ENCODE data around the gene TNPO1.
"Not testable (repeated sequence)": the region's sequence is repeated elsewhere in the genome, so short reads cannot be mapped to it uniquely, and the experiment has no call there.

The TNPO1 gene

DNA sequence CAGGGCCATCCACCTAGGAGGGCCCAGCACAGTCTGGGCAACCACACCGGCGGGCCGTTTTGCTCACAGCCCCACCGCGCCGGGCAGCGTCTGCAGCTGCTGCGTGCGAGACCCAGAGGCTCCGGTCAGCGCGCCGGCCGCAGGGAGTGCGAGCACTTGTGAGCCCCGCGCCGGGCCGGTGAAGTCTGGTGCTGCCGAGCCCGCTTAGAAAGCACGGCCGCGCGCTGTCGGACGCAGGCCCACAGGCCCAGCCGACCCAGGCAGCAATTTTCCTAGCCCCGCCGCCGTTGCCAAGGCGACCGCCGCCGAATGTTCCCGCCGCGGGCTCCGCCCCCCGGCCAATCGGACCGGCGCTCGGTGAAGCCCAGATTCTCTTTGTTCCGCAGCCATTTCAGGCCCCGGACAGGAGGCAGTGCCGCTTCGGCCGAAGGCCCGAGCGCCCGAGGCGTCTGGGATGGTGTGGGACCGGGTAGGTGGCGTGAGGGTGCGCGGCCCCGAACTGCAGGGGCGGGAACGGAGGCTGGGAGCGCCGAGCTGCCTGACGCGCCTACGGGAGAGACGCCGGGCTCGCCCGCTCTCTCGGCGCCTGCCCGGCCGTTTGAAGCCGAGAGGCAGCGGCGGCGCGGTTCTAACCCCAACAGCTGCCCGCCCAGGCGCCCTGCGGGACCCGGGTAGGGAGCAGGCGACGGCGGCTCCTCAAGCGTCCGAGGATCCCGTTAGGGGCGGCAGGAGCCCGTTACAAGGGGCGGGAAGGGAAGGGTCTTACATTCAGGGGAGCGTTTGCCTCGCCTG lies at the start of gene TNPO1:
Gene TNPO1 (plus strand): TSS at position 378 of the 792 bp plus-strand sequence. CDS start 77 bp downstream, at position 455.
- peak; percentile 90 for DNase-seq

DNA sequence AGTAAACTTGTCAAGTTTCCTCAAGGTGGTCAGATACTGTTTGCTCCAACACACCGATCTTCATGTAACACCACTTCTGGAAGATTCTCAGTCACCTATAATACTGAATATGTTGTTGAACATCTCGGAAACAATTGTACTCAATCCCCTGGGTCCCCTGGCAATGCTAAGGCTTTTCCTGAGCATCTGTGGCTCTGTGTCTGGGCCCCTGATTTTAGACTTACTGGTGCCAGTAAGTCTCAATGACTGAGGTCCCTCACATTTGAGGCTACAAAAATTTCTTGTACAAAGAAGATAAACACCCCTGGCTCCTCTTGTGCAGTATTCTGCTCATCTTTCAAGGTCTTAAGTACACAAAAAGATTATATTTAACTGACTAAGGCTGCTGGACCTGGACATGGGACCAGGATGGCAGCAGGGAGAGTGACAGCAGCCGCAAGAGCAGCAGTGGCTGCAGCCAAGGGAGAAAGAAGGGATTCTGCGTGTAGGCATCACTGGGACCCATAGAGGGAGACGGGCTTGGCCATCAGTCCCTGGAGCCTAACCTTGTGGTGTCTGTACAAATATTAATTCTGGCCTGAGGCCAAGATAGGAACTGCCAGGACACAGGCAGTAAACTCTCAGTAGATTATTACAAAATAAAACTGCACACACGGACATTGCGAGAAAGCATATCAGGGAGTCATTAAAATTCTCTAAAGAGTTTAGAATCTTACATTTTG lies 49.0 kb upstream of the TNPO1 start:
- DNase-seq = no peak

- DNase-seq = no peak
Observed at GRCh38 chr5:72770266-72770665, 46.2 kb upstream of the TNPO1 start.

- DNase-seq = no peak
Observed at GRCh38 chr5:72776684-72777083, 39.8 kb upstream of the TNPO1 start.

DNA sequence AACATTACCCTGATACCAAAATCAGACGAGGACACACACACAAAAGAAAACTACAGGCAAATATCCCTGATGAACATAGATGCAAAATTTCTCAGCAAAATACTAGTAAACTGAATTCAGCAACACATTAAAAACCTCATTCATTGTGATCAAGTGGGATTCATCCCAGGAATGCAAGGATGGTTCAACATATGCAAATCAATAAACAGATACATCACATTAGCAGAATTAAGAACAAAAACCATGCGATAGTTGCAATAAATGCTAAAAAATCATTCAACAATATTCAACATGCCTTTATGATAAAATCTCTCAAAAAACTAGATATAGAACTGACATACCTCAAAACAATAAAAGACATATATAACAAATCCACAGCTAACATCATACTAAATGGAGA lies 36.9 kb upstream of the TNPO1 start:
- no peak for DNase-seq

DNA sequence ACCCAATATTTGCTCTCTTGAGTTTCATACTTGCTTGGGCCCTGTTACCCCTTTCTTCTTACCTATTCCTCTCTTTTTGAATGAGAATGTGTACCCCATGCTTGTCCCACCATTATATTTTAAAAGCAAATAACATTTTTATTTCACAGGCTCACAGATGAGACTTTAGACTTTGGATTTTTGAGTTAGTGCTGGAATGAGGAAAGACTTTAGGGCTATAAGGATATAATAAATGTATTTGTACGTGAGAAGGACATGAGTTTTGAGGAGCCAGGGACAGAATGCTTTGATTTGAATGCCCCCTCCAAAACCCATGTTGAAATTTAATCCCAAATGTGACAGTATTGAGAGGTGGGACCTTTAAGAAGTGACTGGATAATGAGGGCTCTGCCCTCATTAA lies 33.1 kb upstream of the TNPO1 start:
- no peak for DNase-seq

DNA sequence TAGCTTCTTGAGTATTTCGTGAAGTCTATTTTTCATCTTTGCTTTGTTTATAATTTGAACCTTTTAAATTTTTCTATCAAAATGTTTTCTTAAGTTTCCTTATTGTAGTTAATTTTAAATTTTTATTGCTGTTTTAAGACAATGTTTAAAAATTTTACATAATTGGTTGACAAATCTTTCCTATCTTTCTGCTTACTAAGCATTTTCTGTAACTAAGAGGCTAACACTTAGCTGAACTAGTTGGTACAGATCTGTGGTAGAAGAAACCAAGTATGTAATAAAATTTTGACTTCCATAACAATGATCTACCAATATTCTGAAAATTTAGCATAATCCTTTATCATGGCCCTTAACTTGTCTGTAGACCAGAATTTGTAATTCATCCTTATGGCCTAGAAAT lies 32.3 kb upstream of the TNPO1 start:
- DNase-seq = no peak

- DNase-seq = no peak
Observed at GRCh38 chr5:72785801-72786200, 30.7 kb upstream of the TNPO1 start.

DNA sequence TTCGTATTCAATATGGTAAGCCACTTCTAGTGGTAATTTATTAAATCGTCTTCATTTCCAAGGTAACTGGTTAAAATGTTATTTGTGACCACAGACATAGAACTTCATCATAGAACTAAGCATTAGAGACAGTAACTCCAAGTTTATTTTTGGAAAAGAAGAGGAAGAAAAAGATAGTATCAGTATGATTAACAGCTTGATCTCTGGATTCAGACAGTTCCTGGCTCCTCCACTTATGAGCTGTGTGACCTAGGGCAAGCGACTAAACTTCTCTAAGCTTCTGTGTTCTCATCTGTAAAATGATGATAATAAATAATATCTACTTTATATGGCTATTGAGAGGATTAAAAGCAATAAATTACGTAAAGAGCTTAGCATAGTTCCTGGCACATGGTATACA lies 29.8 kb upstream of the TNPO1 start:
- DNase-seq = no peak

GRCh38 chr5:72788866-72789505 lies 27.5 kb upstream of the TNPO1 start:
- peak; percentile 26 for DNase-seq

- no peak for DNase-seq
Observed at GRCh38 chr5:72790186-72790585, 26.3 kb upstream of the TNPO1 start.

- DNase-seq = not testable (repeated sequence)
Observed at GRCh38 chr5:72792662-72793061, 23.8 kb upstream of the TNPO1 start.

DNA sequence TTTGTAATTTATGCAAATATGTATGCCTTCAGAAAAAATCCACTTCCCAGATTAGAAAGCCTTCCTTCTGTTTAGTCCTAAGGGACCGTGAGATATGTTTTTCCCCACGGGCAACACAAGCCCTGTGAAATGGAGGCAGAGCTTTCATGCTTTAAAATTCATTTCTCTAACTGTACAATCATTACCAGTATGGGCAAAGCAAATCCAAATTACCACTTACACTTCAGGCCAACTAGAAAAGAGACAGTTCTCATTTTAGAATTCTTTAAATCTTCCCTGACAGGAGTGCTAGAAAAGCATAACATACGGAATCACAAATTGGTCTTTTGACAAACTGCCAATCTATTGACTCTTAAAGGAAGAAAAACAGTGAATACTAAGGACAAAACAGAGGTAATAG lies 20.5 kb upstream of the TNPO1 start:
- DNase-seq = no peak

DNA sequence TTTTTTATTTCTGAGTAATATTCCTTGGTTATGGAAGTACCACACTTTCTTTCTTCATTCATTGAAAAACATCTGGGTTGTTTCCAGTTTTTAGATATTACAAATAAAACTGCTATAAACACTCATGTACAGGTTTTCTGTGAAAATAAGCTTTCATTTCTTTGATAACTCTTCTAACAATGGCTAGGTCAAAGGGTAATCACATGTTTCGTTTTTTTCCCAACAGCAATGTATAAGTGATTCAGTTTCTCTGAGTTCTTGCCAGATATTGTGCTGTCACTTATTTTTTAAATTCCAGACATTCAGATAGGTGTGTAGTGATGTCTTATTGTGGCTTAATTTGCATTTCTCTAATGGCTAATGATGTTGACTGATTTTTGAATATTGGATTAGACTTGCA lies 16.7 kb upstream of the TNPO1 start:
- no peak for DNase-seq

GRCh38 chr5:72808637-72809036 lies 7.8 kb upstream of the TNPO1 start:
- DNase-seq = not testable (repeated sequence)

GRCh38 chr5:72811849-72812248 lies 4.6 kb upstream of the TNPO1 start:
- no peak for DNase-seq

- DNase-seq = no peak
Observed at GRCh38 chr5:72812488-72812887, 4.0 kb upstream of the TNPO1 start.

GRCh38 chr5:72814104-72814503 lies 2.4 kb upstream of the TNPO1 start:
- no peak for DNase-seq

DNA sequence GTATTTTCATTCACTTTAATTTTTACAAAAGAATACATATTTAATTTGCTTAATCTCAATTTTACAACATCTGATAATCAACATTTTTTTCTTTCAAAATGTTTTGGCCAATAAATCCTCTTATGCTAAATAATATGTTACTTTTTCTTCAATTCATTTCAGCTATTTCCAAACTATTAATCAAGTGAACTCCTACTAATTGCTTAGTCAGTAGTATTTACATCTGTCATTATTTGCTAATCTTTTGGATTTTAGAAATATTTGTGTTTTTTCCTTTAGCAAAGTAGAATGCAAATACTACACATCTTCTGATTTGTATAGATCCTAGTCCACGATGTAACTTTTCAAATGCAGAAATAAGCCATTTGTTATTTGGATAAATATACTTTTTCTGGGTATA lies 1.6 kb upstream of the TNPO1 start:
- no peak for DNase-seq

GRCh38 chr5:72815580-72816283 lies 729 bp upstream of the TNPO1 start:
- no peak for DNase-seq

- peak; percentile 46 for DNase-seq
Observed at GRCh38 chr5:72817076-72817481, 618 bp downstream of the TNPO1 start.

DNA sequence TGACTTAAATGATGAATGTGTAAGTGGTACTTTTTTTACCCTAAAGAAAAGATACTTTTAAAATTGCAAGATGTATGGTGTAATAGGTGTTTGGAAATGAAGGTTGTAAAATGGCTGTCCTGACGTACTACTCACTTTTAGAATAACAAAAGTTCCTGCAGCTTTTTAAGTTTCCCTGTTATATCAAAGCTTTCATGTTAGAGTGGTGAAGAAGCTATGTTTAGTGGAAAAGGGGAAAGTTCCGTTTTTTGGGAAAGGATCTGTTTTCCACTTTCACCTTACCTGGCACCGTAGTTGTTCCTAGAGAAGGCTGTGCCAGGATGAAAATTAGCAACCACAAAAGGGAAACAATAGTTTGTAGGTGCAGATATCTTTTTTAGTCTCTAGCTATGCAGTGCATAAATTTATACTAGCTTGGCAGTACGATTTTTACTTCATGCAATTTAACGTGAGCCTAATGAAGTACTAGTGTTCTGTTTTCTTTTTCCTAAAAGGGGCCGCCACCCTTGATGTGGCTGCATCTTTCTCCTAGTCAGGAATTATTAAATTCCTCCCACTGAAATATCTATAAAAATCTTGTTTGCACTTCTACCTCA lies 1.3 kb downstream of the TNPO1 start:
- DNase-seq = no peak

Measured in fibroblast of skin of right quadriceps (primary cell).